Ovary (tissue), 3 donors: Measurements from ENCODE around the gene NME9.

Experiments used
- CTCF ChIP-seq, 3 donors: fragments of 450-650 bp in 2 of 3; fragments of 200-600 bp in 1 of 3; IDR thresholded peaks; one replicate each; pipeline versions ENCODE4 v1.5.1 to v1.8.0; 2016 to 2022; ENCODE audit warnings: antibody characterized with exemption in 3 of 3, mild to moderate bottlenecking in 1 of 3
- EP300 ChIP-seq: sonication (generic); formaldehyde crosslinking; IDR thresholded peaks from one replicate; pipeline ENCODE4 v1.6.1; 2017; ENCODE audit warnings: antibody characterized with exemption
- POLR2A ChIP-seq: fragments of 450-650 bp; IDR thresholded peaks from one replicate; pipeline ENCODE4 v1.6.1; 2017; ENCODE audit warnings: antibody characterized with exemption, mild to moderate bottlenecking, moderate library complexity
- donor health status: DM: no; HTN: no; CAD: no.

GRCh38 chr3:138282836-138283235, 46.8 kb downstream of the NME9 start:
- TF ChIP-seq CTCF (IDR thresholded peaks at IDR 0.05) (no peak), POLR2A (no peak), EP300 (no peak)
